Left cardiac atrium (tissue), 4 donors: ENCODE data around the gene SMIM45.

Source experiments
- ATAC-seq, 2 donors: fragments of 200-7000 bp; cut with Tn5 transposase; one replicate each; pipeline ENCODE4 v1.9.1; 2020; ENCODE audit warnings: mild to moderate bottlenecking in 2 of 2, moderate library complexity in 2 of 2
- DNase-seq: peaks from one replicate; pipeline ENCODE4 v3.0.0-alpha.2; 2020
- intact Hi-C, 2 donors: fragments of 100-400 bp; cut with DNase I; formaldehyde crosslinking; loops; one replicate each; pipeline versions ENCODE4 v1.14.1 to v1.15.1; 2022 to 2023
- donor health status: DM: no; HTN: yes; CAD: no.
- donor health status: DM: no; HTN: yes; CAD: no; lungs with severe emphysema.
- donor health status: DM: yes; HTN: yes; CAD: no.
- donor health status: Dilated cardiomyopathy.

The SMIM45 gene

DNA sequence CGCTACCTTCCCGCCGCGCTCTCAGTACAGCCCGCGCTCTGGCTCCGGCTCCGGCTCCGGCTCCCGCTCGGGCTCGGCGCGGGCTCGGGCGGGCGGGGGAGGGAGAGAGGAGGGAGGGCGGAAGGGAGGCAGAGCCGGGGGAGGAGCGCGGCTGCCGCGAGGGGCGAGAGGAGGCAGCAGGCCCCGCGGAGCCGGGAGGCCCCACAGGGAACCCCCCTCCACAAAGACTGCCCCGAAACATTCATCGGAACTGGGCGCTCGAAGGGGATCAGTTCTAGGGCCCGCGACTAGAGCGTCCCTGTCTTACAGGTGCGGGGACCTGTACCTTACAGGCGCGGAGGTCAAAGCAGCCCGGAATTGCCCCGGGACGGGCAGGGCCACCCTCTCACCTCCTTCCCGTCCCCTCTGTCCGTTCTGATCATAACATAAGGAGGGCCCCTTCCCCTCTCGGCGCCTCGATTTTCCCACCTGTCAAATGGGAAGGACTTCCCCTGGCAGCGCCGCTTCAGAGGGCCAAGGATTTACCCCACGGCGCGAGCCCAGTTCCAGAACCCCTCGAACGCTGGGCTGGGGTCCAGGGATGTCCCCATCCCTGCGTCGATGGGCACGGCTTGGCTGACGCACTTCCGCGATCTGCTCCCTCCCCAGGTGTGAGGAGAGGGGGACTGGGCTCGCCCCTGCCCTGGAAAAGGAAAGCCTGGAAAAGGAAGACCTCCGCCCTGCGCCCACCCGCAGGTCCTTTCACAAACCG is 36.7 kb upstream of the SMIM45 start, which contains the start of gene SHISA8:
Gene SHISA8, minus strand, starts transcription at position 40 of the 751 bp plus-strand sequence. CDS start 407 bp downstream, outside the sequence.
- intact Hi-C loops, result no loop called here
- ATAC-seq (peak; percentile 50 to 58), DNase-seq (no peak)

DNA sequence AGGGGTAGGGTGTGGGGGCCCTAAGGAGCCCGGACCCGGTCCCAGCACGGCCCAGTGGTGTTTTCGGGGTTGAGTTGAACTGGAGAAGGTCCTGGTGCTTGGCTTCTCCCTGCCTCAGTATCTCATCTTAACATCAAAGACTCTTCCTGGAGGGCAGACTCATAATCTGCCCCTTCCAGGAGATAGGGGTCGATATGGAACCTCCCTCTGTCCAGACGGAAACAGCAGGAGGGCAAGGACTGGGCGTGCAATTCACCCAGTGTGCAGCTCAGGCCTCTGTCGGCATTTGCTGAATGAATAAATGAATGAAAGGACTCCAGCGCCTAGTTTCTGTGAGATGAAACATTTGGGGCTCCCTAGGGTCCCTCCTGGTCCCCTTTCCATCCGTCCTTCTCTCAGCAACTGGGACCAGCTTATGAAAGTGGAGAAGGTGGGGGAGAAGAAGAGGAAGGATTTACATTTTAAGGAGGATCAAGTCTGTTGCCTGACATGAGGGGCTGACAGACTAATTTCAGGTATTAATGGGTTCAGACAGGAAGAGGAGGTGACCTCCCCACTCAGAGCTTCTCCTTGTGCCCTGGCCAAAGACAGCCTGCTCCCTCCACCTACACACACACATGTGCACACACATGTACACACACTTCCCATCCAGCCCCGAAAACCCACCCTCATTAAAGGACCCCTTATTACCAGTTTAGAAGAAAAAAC is 36.0 kb upstream of the SMIM45 start:
- intact Hi-C loops, result no loop called here

DNA sequence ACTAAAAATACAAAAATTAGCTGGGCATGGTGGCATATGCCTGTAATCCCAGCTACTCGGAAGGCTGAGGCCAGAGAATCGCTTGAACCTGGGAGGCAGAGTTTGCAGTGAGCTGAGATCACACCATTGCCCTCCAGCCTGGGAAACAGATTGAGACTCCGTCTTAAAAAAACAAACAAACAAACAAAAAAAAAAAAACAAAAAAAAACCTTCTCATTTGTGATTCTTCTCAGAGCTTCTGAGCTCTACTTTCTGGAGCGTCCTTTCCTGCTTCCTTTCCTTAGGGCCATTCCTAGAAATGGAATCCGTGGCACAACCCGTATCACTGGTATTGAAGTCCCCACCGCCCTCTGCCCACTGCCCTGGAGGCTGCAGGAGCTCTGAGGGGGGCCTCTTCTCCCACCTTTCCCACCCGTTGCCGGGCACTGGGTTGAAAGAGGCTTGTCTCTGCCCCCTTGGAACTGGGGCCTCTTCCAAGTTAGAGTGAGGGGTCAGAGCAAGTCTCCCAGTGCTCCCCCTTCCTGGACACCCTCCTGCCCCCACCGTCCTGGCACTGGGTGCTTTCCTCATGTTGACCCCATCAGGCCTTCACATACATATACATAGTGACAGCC is 35.1 kb upstream of the SMIM45 start:
- DNase-seq, result no peak
- no peak for ATAC-seq
- intact Hi-C loops, result no loop called here

More for the DNA sequence above, 36.0 kb upstream of the SMIM45 start:
- ATAC-seq (no peak), DNase-seq (no peak)

DNA sequence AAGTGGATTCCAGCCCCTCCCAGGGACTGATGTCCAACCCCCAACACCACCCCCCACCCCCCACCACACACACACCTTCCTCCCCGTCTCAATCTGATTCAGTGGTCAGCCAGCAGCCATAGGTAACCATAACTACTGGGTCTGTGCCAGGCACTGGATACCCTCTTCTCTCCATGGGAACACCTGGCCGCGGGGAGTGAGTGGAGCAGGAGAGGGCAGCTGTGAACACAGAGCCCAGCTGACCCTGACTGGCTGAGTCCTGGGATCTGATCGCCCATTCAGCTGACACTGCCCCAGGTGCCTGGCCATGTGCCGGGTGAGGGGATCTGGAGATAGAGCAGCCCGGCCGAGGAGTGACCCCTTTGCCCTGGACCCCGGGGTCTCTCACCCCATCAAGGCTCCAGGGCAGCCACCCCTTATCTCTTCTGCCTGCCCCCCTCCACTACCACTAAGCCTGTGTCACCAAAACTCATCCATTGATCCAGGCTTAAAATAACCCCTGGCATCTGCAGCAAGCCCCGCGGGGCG is 34.5 kb upstream of the SMIM45 start:
- intact Hi-C loops, result no loop called here
- DNase-seq (no peak), ATAC-seq (no peak)

DNA sequence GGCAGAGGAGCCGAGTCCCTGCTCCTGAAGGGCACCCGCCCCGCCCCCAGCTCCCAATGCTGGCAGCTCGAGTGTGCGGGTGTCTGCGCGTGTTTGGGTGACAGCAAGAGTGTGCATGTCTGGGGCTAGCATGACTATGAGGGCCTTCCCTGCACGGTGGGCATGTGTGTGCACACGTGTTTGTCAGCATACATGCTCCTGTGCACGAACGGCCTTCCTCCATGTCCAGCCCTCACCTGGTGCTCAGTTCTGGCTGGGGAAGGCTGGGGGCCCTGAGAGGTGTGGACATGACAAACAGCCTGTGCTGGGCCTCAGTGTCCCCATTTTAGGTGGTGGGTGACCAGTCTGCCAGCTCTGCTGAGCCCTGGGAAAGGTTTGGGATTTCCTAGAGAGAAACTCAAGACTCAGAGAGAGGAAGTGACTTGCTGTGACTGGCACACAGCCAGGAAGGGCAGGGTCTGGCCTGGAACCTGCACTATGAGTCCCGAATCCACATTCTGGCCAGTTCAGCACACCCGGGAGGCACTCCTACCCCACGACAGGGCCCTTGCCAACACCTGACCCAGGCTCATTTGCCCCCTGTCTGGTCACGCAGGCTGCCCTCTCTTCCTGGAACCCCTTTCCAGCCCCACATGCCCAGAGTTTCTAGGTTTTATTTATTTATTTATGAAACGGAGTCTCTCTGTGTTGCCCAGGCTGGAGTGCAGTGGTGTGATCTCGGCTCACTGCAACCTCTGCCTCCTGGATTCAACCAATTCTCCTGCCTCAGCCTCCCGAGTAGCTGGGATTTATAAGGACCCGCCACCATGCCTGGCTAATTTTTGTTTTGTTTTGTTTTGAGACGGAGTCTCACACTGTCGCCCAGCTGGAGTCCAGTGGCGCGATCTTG is 33.8 kb upstream of the SMIM45 start:
- DNase-seq, result peak; percentile 75
- intact Hi-C loops, result no loop called here
- ATAC-seq, result peak in 1 of 2 donors; percentile 5

DNA sequence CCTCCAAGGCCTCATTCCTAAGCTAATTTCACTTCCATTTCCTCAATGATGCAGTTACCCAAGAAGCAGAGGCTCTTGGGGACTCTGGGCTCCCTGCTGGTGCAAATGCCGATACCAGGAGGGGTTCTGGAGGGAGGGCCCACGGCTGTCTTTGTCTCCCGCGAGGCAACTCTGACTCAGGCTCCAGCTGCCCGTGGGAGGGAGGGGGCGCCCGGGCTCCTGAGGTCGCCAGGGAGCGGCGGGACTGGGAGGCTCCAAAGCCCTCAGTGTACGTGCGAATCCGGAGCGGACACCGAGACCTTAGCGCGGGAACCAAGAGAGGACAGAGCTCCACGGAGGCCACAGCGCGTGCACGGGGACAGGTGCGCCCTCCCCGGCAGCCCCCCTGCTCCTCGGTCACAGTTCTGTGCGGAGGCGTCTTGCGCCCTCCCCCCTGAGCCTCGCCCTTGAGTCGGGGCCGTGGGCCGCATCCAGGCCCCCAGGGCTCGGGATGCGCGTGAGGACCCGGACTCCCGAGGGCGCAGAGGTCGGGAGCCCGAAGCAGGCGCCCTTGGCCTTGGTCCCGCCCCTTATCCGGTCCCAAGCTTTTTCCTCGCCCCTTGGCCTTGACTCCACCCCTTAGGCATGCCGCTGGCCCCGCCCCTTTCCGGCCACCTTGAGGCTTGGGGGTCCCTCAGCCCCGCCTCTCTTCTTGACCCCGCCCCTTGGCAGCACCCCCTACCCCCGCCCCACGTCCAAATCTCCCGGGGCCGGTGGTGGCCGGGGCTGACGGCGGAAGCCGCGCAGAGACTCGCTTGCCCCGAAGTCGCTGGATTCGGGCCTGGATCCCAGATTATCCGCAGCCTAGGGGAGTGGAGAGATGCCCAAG is 32.4 kb upstream of the SMIM45 start:
- DNase-seq (peak; percentile 79), ATAC-seq (peak; percentile 60 to 83)
- intact Hi-C loops, result loop anchor here in 1 of 2 donors (10.0 kb wide), 1 partner anchor 215 kb away; no protein-coding TSS in a partner anchor

DNA sequence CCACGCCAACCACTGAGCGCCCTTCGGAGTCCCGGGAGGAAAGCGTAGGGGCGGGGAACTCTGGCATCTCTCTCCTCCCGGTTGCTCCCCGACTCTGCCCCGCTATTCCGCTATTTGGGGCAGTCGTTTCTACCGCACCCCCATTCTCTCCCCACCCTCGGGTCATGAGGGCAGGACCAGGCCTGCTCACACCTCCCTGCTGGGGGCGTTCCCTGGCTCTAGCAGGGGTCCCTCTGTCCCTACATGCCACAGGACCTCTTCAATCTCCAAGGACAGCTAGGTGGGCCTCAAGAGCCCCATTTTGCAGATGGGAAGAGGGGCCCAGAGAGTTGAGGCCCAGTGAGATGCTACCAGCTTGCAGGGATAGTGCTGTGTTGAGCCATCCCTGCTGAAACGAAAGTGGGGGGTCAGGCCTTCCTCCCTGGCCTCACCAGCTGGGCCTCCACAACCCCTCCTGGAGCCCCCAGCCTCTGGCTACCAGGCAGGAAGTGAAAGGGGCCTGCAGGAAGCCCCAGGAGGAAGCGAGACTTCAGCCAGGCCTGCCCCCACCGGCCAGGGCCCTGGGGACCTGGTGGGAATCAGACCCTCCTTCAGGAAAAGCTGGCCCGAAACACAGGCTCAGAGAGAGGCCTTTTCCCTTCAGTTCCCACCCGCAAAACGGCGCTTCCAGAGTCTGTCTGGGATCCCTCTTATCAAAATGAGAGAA is 31.5 kb upstream of the SMIM45 start:
- peak in 1 of 2 donors; percentile 9 for ATAC-seq
- DNase-seq, result no peak
- intact Hi-C loops, result loop anchor here in 1 of 2 donors (10.0 kb wide), 1 partner anchor 216 kb away; no protein-coding TSS in a partner anchor

DNA sequence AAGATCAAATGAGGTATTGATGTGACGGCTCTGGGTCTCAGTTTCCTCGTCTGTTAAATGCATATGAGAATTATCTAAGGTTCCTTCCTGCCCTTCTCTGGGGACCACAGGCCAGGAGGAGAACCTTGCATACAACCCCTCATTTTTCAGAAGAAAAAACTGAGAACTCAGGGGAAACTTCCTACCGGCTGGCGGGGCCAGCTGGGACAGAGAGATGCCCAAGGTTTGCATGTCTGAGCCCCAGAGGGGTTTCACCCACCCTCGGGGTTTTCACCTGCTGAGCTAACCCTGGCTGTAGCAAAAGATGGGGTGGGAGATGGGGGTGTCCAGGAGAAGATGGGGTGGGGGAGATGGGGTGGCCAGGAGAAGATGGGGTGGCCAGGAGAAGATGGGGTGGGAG is 29.6 kb upstream of the SMIM45 start:
- no peak for ATAC-seq
- no peak for DNase-seq
- intact Hi-C loops, result loop anchor here in 1 of 2 donors (10.0 kb wide), 1 partner anchor 218 kb away; no protein-coding TSS in a partner anchor

DNA sequence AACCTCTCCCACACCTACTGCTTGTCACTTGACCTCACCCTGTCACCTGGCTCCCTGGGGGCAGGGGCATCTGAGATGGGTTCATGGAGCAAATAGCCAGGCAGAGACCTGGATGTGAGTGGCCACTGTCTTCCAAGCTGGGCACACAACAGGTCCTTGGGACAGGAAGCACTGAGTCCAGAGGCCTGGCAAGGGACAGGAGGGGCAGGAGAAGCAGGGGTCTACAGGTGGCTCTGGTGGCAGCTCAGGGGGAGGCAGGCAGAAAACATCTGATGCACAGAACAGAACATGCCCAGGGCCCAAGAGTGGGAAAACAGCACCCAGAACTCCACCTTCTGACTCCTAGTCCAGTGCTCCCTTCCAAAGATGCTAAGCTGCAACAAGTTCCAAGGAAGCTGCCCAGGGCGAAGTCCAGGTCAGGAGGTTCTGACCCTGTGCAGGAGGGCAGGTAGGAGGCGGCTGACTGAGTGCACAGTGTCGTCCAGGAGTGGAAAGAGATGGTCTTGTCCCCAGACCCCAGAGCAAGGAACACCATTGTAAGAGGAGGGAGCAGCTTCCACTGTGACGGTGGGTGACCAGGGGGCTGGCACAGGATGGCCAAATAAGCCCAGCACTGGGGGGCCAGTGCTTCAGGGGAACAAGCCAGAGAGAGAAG is 28.9 kb upstream of the SMIM45 start:
- DNase-seq (no peak), ATAC-seq (no peak)
- intact Hi-C loops, result loop anchor here in 1 of 2 donors (10.0 kb wide), 1 partner anchor 218 kb away; no protein-coding TSS in a partner anchor

DNA sequence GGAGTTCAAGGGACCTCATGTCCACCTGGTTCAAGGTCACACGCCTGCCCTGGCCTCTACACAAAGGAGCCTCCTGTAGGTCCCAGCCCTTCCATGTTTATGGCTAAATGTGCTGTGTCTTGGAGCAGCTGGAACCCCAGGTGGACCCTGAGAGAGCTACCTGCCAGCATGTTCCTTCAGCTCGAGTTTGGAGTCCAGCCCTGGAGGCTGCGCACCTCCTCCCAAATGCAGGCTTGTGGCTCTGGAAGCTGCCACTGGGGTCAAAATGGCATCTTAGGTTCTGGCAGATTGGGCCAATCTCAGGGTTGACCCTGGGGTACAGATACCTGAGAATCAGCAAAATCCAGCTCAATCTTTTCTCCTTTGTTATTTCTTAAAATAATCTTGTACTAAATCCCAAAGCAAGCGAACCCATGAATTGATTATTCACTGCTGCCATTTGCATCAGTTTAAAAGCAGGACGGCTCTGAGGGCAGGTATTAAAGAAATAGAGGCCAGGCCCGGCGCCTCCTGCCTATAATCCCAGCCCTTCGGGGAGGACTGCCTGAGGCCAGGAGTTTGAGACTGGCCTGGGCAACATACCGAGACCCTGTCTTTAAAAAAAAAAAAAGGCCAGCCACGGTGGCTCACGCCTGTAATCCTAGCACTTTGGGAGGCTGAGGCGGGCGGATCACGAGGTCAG is 28.2 kb upstream of the SMIM45 start:
- intact Hi-C loops, result loop anchor here in 1 of 2 donors (10.0 kb wide), 1 partner anchor 219 kb away; no protein-coding TSS in a partner anchor
- DNase-seq (no peak), ATAC-seq (no peak)

DNA sequence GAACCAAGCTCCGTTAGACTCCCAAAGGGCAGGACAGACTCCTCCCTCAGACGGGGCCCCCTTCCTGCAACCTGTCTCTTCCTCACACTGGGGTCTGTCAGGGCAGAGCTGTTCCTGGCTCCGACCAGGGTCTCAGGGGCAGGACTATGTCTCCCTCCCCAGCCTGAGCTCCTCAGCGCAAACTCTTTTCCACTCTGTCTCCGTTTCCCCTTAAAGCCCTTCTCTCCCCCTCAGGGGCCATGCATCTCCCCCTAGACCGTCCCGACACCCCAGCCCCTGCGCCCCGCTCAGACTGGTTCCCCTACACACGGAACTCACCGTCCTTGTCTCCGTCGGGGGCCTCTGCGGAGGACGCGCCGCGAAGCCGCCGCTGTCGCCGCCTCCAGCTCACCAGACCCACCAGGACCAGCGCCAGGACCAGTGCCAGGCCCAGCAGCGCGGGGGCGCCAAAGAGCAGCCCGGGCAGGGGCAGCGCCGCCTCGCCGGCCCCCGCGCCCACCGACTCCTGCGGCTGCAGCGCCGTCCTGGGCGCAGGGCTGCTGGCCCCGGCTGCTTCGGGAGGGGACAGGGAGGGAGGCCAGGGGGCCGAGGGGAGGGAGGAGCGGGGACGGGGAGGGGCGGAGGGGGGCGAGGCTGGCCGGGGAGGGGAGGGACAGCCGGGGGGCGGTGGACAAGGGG is 26.0 kb upstream of the SMIM45 start:
- intact Hi-C loops, result loop anchor here in 1 of 2 donors (10.0 kb wide), 1 partner anchor 221 kb away; no protein-coding TSS in a partner anchor
- DNase-seq (peak; percentile 59), ATAC-seq (peak; percentile 70 to 71)

DNA sequence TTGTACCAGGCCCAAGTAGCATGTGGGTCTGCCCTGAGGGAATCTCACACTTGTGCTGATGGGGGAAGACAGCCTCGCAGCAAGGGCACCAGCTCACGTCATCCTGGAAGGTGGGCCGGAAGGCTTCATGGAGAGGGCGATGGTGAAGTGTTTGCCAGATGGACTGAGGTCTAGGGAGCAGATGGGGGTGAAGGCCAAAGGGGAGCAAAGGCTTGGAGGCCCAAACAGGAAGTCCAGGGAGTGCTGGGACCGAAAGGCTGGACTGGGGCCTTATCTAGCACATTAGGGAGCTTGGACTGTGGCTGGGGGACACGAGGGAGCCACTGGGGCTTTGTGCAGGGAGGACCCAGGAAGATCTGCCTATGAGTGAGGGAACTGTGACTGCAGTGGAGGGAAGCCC is 24.1 kb upstream of the SMIM45 start:
- intact Hi-C loops, result loop anchor here in 1 of 2 donors (10.0 kb wide), 1 partner anchor 223 kb away; no protein-coding TSS in a partner anchor
- no peak for DNase-seq
- no peak for ATAC-seq

DNA sequence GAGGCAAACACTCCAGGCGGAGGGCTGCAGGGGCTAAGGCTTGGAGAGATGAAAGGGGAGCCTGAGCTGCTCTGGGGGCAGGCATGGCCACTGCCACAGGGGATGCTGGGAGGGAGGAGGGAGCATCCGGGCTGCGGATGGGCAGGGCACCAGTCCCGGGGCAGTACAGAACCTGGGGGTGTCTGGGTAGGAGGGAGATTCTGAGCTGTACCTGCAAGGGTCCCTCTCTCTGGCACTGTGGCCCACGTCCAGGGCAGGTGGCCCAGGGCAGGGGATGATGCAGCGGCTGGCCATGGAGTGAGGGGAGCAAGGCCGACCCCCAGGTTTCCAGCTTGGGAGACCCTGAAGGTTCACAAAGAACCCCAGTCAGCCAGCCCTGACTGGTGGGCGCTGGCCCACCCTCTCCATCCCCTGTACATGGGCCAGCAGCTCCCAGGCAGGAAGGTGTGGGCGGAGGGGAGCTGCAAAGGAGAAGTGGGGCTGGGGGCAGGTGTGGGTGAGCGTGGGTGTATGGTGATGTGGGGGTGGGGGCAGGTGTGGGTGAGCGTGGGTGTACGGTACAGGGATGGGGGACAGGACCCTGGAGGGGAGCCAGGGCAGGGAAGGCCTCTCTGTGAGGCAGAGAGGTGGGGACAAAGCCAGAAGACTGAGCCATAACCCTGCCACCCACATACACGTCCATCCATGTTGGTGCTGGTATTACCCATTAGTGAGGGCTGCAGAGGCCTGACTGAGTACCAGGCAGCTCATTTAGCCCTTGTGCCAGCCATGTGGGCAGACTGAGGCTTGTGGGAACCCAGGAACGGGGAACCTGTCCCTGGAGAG is 23.1 kb upstream of the SMIM45 start:
- no peak for ATAC-seq
- intact Hi-C loops, result loop anchor here in 1 of 2 donors (10.0 kb wide), 1 partner anchor 224 kb away; no protein-coding TSS in a partner anchor

DNA sequence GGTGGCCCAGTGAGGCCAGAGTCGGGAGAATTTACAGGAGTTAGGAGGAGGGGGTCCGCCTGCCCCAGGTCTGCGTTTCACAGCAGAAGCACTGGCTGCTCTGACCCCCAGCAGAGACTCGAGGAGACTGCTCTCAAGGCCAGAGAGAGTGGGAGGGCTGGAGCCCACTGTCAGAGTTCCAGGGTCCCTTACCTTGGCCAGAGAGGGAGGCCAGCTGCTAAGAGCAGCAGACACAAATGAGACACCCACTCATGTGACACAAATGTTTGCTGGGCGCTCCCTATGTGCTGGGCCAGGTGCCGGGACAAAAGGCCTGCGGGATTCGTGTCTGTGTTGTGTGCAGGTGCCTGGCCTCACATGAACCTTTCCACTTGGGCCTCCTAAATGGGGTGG is 22.5 kb upstream of the SMIM45 start:
- intact Hi-C loops, result loop anchor here in 1 of 2 donors (10.0 kb wide), 1 partner anchor 225 kb away; no protein-coding TSS in a partner anchor
- no peak for ATAC-seq
- DNase-seq, result no peak

More for the DNA sequence above, 23.1 kb upstream of the SMIM45 start:
- DNase-seq, result no peak
